Tibial nerve (tissue), 4 donors: ENCODE data around the gene C1QC. TPM values are rescaled to one million over a fixed set of nuclear protein-coding genes. Genes with fewer than 3 reads are reported as not detected.

ENCODE experiments used
- DNase-seq, 2 donors: peaks; one replicate each; pipeline ENCODE4 v3.0.0-alpha.2; 2019; ENCODE audit warnings: low spot score in 2 of 2
- H3K27ac ChIP-seq, 4 donors: fragments of 200-600 bp; sonication (generic) in 3 of 4; one replicate each; pipeline ENCODE4 v1.5.1; 2017 to 2019; ENCODE audit warnings: mild to moderate bottlenecking in 1 of 4
- H3K27me3 ChIP-seq, 2 donors: fragments of 200-600 bp; sonication (generic) in 1 of 2; one replicate each; pipeline versions ENCODE4 v1.5.1 to v1.6.0; 2017 to 2019
- H3K36me3 ChIP-seq, 3 donors: fragments of 200-600 bp; sonication (generic); one replicate each; pipeline ENCODE4 v1.5.1; 2018 to 2019
- H3K4me1 ChIP-seq, 4 donors: fragments of 200-600 bp; sonication (generic) in 3 of 4; one replicate each; pipeline ENCODE4 v1.5.1; 2017 to 2019
- H3K4me3 ChIP-seq, 4 donors: fragments of 200-600 bp; sonication (generic) in 3 of 4; one replicate each; pipeline ENCODE4 v1.5.1; 2017 to 2019; ENCODE audit warnings: mild to moderate bottlenecking in 1 of 4, moderate library complexity in 1 of 4
- H3K9me3 ChIP-seq, 4 donors: fragments of 200-600 bp; sonication (generic) in 3 of 4; one replicate each; pipeline ENCODE4 v1.5.1; 2017 to 2019
- EP300 ChIP-seq, 2 donors: sonication (generic); formaldehyde crosslinking; IDR thresholded peaks; one replicate each; pipeline ENCODE4 v1.6.1; 2017; ENCODE audit warnings: antibody characterized with exemption in 2 of 2, mild to moderate bottlenecking in 1 of 2
- POLR2A ChIP-seq, 2 donors: fragments of 450-650 bp; IDR thresholded peaks; one replicate each; pipeline ENCODE4 v1.6.1; 2017; ENCODE audit warnings: antibody characterized with exemption in 2 of 2, mild to moderate bottlenecking in 2 of 2, moderate library complexity in 2 of 2
- WGBS, 2 donors: methylation state at CpG; one replicate each; pipeline ENCODE4 v1.1.5; 2018; 5-methylcytosine and 5-hydroxymethylcytosine counted together
- total RNA-seq, 4 donors: library from RNA; depleted of rRNA; stranded (reverse); fragments of >200 nt; gene quantifications; one replicate each; pipeline ENCODE4 v1.1.0, GENCODE V29; 2016
- TF ChIP-seq, protein P1 (sequence below), 5 experiments: fragments of 200-600 bp in 3 of 5; fragments of 450-650 bp in 2 of 5; sonication (generic) in 3 of 5; IDR thresholded peaks; one replicate each; pipeline ENCODE4 v1.5.1; 2016 to 2019; ENCODE audit warnings: antibody characterized with exemption in 5 of 5, mild to moderate bottlenecking in 3 of 5, moderate library complexity in 2 of 5

C1QC gene
- total RNA-seq, 4 donors from 2014 or later = 130 to 315 (median 188) TPM

- DNase-seq = no peak
- Histone ChIP-seq H3K9me3 (no peaks in the 10 kb centered on the region), H3K4me1 (no peaks in the 10 kb centered on the region), H3K27me3 (peaks cover 0 to 85% of the 10 kb centered on the region in 2 donors), H3K27ac (no peak overlapping the region), H3K36me3 (no peaks in the 10 kb centered on the region), H3K4me3 (no peak overlapping the region)
- WGBS, 2 donors = 32 to 35% methylated on average over 9 of the region's 9 CpGs
- TF ChIP-seq, protein P1, sequence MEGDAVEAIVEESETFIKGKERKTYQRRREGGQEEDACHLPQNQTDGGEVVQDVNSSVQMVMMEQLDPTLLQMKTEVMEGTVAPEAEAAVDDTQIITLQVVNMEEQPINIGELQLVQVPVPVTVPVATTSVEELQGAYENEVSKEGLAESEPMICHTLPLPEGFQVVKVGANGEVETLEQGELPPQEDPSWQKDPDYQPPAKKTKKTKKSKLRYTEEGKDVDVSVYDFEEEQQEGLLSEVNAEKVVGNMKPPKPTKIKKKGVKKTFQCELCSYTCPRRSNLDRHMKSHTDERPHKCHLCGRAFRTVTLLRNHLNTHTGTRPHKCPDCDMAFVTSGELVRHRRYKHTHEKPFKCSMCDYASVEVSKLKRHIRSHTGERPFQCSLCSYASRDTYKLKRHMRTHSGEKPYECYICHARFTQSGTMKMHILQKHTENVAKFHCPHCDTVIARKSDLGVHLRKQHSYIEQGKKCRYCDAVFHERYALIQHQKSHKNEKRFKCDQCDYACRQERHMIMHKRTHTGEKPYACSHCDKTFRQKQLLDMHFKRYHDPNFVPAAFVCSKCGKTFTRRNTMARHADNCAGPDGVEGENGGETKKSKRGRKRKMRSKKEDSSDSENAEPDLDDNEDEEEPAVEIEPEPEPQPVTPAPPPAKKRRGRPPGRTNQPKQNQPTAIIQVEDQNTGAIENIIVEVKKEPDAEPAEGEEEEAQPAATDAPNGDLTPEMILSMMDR (IDR thresholded peaks at IDR 0.05) = no peak
These were observed 18.0 kb upstream of the C1QC start for GRCh38 chr1:22625262-22625925.

DNA sequence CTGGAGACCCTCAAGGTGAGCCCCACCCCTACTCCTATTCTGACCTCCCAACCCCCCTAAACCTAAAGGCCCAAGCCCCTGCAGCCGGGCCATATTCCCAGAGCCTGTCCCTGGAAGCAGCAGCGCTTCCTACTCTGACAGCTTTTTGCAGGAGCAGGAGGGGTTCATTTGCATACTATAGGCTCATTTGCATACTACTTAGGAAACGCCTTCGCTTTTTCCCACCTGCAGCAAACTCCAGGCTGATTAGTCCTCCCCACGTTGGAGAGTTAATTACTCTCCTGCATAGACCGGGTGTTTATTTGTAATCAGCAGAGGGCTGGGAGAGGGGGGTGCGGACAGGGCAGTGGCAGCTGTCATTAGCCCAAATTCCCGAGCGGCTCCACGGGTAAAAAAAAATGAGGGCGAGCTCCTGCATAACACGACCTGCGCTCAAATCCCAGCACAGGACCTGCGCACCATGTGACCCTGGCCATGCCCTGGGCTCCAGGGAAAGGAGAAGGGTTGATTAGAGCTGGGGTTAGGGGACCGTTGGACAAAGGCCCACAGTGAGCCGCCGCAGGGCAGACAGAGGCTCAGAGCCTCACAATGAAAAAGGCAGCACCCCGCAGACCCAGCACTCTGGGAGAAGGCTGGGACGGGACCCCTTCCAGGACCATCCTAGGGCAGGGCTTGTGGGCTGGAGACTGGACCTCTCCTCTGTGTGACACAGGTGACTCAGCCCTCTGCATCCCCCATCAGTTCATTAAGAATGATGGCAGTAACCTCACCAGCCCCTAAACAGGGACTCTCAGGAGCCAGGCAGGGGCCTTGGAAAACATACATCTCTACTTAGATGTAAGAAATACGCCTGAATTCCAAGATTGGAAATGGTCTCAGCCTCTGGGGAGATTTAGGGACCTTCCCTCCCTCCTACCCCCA lies 16.9 kb upstream of the C1QC start:
- H3K27me3 ChIP-seq = peaks cover 0 to 74% of the 10 kb centered on the region in 2 donors
- no peaks in the 10 kb centered on the region for H3K36me3 ChIP-seq
- H3K27ac ChIP-seq = no peak overlapping the region
- no peak for DNase-seq
- TF ChIP-seq EP300 (IDR thresholded peaks at IDR 0.05) (no peak), POLR2A (IDR thresholded peaks at IDR 0.05) (no peak)
- TF ChIP-seq, protein P1 (IDR thresholded peaks at IDR 0.05) = no peak
- H3K9me3 ChIP-seq = no peaks in the 10 kb centered on the region
- H3K4me3 ChIP-seq = no peak overlapping the region
- 12 to 14% methylated on average over 20 of the region's 20 CpGs for WGBS, 2 donors
- no peaks in the 10 kb centered on the region for H3K4me1 ChIP-seq

DNA sequence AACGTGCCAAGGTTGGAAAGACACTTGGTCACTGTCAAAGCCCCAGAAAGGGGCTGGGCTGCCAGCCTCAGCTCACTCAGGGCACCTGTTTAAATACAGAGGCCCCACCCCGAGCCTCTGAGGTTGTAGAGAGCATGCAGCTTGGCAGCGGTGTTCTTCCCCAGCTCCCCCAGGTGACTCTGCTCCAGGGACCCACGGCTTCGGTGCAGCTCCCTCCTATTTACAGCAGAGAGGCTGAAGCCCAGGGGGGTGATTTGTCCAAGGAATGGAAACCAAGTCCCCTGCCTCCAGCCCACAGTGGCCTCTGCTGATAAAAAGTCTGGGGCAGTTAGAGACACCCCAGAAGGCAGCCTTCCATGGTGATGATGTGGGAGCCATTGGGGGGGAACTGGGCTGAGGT lies 16.1 kb upstream of the C1QC start:
- H3K27me3 ChIP-seq = peaks cover 0 to 68% of the 10 kb centered on the region in 2 donors
- WGBS, 2 donors = 42 to 58% methylated on average over 5 of the region's 5 CpGs

DNA sequence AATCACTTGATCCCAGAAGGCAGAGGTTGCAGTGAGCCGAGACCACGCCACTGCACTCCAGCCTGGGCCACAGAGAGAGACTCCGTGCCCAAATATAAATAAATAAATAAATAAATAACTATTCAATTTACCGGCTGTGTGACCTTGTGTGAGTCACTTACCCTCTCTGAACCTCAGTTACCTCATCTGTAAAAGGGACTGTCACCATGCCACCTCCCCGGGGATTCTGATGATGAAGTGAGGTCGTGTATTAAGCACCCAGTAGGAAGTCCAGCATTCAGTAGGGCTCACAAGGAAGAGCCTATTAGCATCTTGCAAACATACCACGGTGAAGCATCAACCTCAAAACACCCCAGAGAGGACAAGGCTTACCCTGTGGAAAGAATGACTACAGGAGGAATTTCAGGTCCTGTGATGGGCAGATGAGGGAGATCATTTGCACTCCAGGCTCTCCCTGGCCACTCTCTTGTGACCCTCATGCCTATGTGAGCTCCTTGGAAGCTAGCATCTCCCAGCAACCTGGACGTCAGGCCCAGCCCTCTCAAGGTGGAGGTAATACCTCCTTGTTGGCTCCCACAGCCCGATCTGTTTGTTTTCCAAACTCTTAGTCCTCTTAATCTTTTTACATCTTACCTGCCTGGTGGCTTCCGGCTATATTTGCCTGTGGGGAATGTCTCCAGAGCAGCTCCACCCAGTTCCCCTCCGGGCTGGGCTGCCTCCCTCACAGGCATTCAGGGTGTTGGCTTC lies 14.6 kb upstream of the C1QC start:
- H3K27me3 ChIP-seq = peaks cover 0 to 63% of the 10 kb centered on the region in 2 donors
- no peaks in the 10 kb centered on the region for H3K9me3 ChIP-seq
- 45 to 48% methylated on average over 11 of the region's 11 CpGs for WGBS, 2 donors
- H3K4me3 ChIP-seq = no peak overlapping the region
- TF ChIP-seq POLR2A (IDR thresholded peaks at IDR 0.05) = no peak
- TF ChIP-seq, protein P1 (IDR thresholded peaks at IDR 0.05) = no peak
- no peak for TF ChIP-seq EP300 (IDR thresholded peaks at IDR 0.05)
- no peaks in the 10 kb centered on the region for H3K36me3 ChIP-seq
- H3K27ac ChIP-seq = no peak overlapping the region
- no peak for DNase-seq
- H3K4me1 ChIP-seq = no peaks in the 10 kb centered on the region

More for the DNA sequence above, 16.1 kb upstream of the C1QC start:
- Histone ChIP-seq H3K9me3 (no peaks in the 10 kb centered on the region), H3K27ac (no peak overlapping the region), H3K4me1 (no peaks in the 10 kb centered on the region), H3K36me3 (no peaks in the 10 kb centered on the region), H3K4me3 (no peak overlapping the region)
- no peak for DNase-seq
- TF ChIP-seq, protein P1 (IDR thresholded peaks at IDR 0.05) = no peak
- no peak for TF ChIP-seq POLR2A (IDR thresholded peaks at IDR 0.05)
- no peak for TF ChIP-seq EP300 (IDR thresholded peaks at IDR 0.05)
